ENCODE data around the gene LSM6. TPM values are rescaled to one million over a fixed set of nuclear protein-coding genes. Genes with fewer than 3 reads are reported as not detected.
A peak's percentile ranks its signal among the peaks of the same experiment; 100 is the strongest.

LSM6 gene
- total and polyA plus RNA-seq, 4 donors: 29.3 to 46.2 (median 44.1) TPM

DNA sequence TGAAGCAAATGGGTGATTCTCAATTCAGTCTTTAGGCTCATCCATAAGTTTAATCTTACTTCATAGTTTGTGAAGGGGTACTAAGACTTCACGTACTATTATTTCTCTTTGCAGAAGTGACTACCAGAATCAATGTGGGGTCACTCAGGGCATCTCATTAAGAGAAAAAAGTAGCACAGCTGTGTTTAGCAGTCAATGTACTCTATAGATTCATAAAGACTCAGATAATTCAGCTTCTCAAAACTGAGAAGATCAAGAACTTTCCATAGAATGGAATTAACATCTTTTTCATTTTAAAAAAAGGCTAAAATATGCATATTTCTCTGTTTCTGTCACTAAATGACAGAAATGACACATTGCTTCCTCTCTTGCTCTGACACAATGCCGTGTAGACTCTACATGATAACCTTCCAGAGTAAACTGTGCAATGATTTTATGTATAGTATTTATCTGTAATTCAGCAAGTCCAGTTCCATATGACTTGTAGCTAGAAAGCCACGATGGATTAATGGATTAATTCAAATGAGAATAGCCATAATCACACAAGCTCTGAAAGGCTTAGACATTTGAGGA lies 20.3 kb upstream of the LSM6 start:
- H3K27ac ChIP-seq (ENCODE audit: low read depth, low read length): no peak overlapping the region
- no peaks in the 10 kb centered on the region for H3K4me1 ChIP-seq (ENCODE audit: control insufficient read depth, insufficient read depth, low read length)
- DNase-seq (ENCODE audit: low read depth in 4 of 6, low spot score in 6 of 6): no peak
- no peaks in the 10 kb centered on the region for H3K36me3 ChIP-seq (ENCODE audit: control insufficient read depth, insufficient read depth, low read length)
- WGBS (ENCODE audit: insufficient coverage): no CpG with 5 or more reads among the region's 3 CpGs
- H3K27me3 ChIP-seq (ENCODE audit: control insufficient read depth, insufficient read depth, low read length): no peaks in the 10 kb centered on the region
- H3K9me3 ChIP-seq (ENCODE audit: control insufficient read depth, insufficient read depth, low read length): no peaks in the 10 kb centered on the region
- H3K4me3 ChIP-seq (ENCODE audit: low read depth, low read length): no peak overlapping the region

DNA sequence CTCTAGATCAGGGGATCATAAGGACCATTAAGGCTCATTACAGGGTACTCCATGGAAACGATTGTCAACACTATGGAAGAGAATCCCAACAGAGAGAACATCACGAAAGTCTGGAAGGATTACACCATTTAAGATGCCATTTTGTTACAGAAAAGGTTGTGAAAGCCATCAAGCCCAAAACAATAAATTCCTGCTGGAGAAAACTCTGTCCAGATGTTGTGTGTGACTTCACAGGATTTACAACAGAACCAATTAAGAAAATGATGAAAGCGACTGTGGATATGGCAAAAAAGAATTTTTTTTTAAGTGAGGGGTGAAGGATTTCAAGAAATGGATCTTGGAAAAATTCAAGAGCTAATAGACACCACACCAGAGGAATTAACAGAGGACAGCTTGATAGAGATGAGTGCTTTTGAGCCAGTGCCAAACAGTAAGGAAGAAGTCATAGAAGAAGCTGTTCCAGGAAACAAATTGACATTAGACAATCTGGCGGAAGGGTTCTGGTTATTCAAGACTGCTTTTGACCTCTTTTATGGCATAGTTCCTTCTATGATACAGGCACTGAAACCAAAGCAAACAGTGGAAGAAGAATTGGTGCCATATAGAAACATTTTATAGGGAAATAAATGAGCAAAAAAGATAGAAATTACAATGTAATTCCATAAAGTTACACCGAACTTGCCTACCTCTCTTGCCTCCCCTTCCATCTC lies 17.3 kb upstream of the LSM6 start:
- WGBS (ENCODE audit: insufficient coverage): no CpG with 5 or more reads among the region's 5 CpGs
- H3K27ac ChIP-seq (ENCODE audit: low read depth, low read length): no peak overlapping the region
- H3K4me3 ChIP-seq (ENCODE audit: low read depth, low read length): no peak overlapping the region
- H3K9me3 ChIP-seq (ENCODE audit: control insufficient read depth, insufficient read depth, low read length): peaks cover 2% of the 10 kb centered on the region
- DNase-seq (ENCODE audit: low read depth in 4 of 6, low spot score in 6 of 6): no peak
- no peaks in the 10 kb centered on the region for H3K36me3 ChIP-seq (ENCODE audit: control insufficient read depth, insufficient read depth, low read length)
- H3K4me1 ChIP-seq (ENCODE audit: control insufficient read depth, insufficient read depth, low read length): no peaks in the 10 kb centered on the region
- H3K27me3 ChIP-seq (ENCODE audit: control insufficient read depth, insufficient read depth, low read length): no peaks in the 10 kb centered on the region

DNA sequence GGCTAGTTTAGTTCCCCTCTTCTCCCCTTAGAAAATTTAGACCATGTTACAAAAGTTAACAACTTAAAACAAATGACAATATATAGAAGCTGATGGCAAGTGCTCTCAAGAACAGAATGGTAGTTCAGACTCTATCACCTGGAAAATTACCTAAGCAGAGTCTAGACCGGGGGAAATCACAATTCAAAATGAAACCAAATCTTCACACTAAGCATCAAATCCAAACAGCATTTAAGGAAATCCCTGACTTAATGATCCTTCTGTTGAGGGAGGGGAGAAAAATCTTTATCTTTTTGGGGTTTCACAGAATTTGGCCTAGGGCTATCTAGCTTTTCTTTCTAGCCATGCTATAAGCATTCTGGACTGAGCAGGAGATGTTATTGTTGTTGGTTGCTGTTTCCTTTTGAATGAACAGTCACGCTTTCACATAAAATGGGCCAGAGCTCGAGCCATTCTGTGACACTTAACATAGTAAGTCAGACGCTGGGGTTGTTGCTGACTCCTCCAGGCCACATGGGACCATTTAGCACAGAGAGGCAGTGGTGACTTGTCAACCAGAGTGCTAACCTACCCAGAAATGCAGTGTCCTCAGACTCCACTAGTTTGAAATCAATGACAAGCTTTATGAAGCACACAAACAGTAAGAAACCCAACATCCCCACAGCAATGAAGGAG lies 16.0 kb upstream of the LSM6 start:
- Histone ChIP-seq H3K4me3 (ENCODE audit: low read depth, low read length) (no peak overlapping the region), H3K36me3 (ENCODE audit: control insufficient read depth, insufficient read depth, low read length) (no peaks in the 10 kb centered on the region), H3K4me1 (ENCODE audit: control insufficient read depth, insufficient read depth, low read length) (no peaks in the 10 kb centered on the region), H3K9me3 (ENCODE audit: control insufficient read depth, insufficient read depth, low read length) (peaks cover 2% of the 10 kb centered on the region), H3K27ac (ENCODE audit: low read depth, low read length) (no peak overlapping the region), H3K27me3 (ENCODE audit: control insufficient read depth, insufficient read depth, low read length) (no peaks in the 10 kb centered on the region)
- WGBS (ENCODE audit: insufficient coverage): 42% methylated on average over 3 of the region's 4 CpGs
- peak in 1 of 6 donors; percentile 30 for DNase-seq (ENCODE audit: low read depth in 4 of 6, low spot score in 6 of 6)

DNA sequence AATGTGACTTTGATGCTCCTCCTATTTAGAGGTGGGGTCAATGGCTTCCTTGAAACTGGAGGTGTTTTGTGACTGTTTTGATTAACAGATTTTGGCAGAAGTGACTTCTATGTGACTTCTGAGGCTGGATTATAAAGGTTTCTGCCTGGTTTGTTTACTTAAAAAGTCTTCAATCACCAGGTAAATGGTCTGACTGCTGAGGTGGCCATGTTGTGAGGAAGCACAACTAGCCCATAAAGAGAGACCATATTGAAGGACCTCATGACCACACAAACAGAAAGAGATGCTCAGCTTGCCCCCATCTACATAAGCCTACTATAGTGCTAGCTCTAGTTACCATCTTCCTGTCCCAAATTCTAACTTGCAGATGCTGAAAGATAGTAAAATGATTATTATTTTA lies 14.3 kb upstream of the LSM6 start:
- no peaks in the 10 kb centered on the region for H3K36me3 ChIP-seq (ENCODE audit: control insufficient read depth, insufficient read depth, low read length)
- peaks cover 2% of the 10 kb centered on the region for H3K9me3 ChIP-seq (ENCODE audit: control insufficient read depth, insufficient read depth, low read length)
- no peak overlapping the region for H3K4me3 ChIP-seq (ENCODE audit: low read depth, low read length)
- no peak overlapping the region for H3K27ac ChIP-seq (ENCODE audit: low read depth, low read length)
- no peaks in the 10 kb centered on the region for H3K27me3 ChIP-seq (ENCODE audit: control insufficient read depth, insufficient read depth, low read length)
- H3K4me1 ChIP-seq (ENCODE audit: control insufficient read depth, insufficient read depth, low read length): no peaks in the 10 kb centered on the region
- DNase-seq (ENCODE audit: low read depth in 4 of 6, low spot score in 6 of 6): no peak

DNA sequence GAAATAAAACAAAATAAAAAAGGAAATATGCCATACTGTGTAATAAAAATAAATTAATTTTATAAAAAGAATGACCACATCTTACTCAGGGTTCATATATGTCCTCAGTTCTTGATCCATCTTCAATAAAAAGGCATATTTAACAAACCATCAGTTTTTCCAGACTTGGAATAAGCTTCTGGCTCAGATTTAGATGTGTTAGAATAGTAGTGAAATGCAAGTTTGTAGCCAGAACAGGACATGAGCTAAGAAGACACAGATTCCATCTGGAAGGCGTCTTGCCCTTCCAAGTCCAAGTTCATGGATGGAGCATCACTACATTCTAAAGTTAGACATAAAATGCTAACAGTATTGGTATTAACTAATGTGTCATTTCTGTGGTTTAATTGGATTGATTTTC lies 10.3 kb upstream of the LSM6 start:
- no peaks in the 10 kb centered on the region for H3K4me1 ChIP-seq (ENCODE audit: control insufficient read depth, insufficient read depth, low read length)
- no CpG with 5 or more reads among the region's 1 CpG for WGBS (ENCODE audit: insufficient coverage)
- H3K27ac ChIP-seq (ENCODE audit: low read depth, low read length): no peak overlapping the region
- peaks cover 2% of the 10 kb centered on the region for H3K9me3 ChIP-seq (ENCODE audit: control insufficient read depth, insufficient read depth, low read length)
- no peaks in the 10 kb centered on the region for H3K36me3 ChIP-seq (ENCODE audit: control insufficient read depth, insufficient read depth, low read length)
- H3K27me3 ChIP-seq (ENCODE audit: control insufficient read depth, insufficient read depth, low read length): no peaks in the 10 kb centered on the region
- no peak overlapping the region for H3K4me3 ChIP-seq (ENCODE audit: low read depth, low read length)
- DNase-seq (ENCODE audit: low read depth in 4 of 6, low spot score in 6 of 6): no peak

GRCh38 chr4:146165840-146166239 lies 9.7 kb upstream of the LSM6 start:
- DNase-seq (ENCODE audit: low read depth in 4 of 6, low spot score in 6 of 6): no peak
- H3K36me3 ChIP-seq (ENCODE audit: control insufficient read depth, insufficient read depth, low read length): no peaks in the 10 kb centered on the region
- H3K9me3 ChIP-seq (ENCODE audit: control insufficient read depth, insufficient read depth, low read length): peaks cover 2% of the 10 kb centered on the region
- no peaks in the 10 kb centered on the region for H3K4me1 ChIP-seq (ENCODE audit: control insufficient read depth, insufficient read depth, low read length)
- no peak overlapping the region for H3K27ac ChIP-seq (ENCODE audit: low read depth, low read length)
- H3K4me3 ChIP-seq (ENCODE audit: low read depth, low read length): no peak overlapping the region
- H3K27me3 ChIP-seq (ENCODE audit: control insufficient read depth, insufficient read depth, low read length): no peaks in the 10 kb centered on the region

DNA sequence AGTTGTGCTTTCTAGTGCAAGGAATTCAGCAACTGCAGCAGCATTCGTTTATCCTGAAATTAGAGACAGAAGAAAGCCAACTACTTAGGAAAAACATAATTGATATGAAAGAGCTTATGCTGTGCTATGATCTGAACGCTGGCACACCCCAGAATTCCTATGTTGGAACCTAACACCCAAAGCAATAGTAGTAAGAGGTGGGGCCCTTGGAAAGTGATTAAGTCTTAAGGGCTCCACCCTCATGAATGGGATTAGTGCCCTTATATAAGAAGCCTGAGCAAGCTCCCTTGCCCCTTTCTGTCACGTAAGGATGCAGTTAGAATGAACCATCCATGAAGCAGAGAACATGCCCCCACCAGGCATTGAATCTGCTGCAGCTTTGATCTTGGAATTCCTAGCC lies 5.4 kb upstream of the LSM6 start:
- Histone ChIP-seq H3K4me1 (ENCODE audit: control insufficient read depth, insufficient read depth, low read length) (no peaks in the 10 kb centered on the region), H3K27me3 (ENCODE audit: control insufficient read depth, insufficient read depth, low read length) (no peaks in the 10 kb centered on the region), H3K27ac (ENCODE audit: low read depth, low read length) (no peak overlapping the region), H3K4me3 (ENCODE audit: low read depth, low read length) (no peak overlapping the region), H3K36me3 (ENCODE audit: control insufficient read depth, insufficient read depth, low read length) (no peaks in the 10 kb centered on the region), H3K9me3 (ENCODE audit: control insufficient read depth, insufficient read depth, low read length) (no peaks in the 10 kb centered on the region)
- 100% methylated on average over 1 of the region's 3 CpGs for WGBS (ENCODE audit: insufficient coverage)
- no peak for DNase-seq (ENCODE audit: low read depth in 4 of 6, low spot score in 6 of 6)

- no peaks in the 10 kb centered on the region for H3K9me3 ChIP-seq (ENCODE audit: control insufficient read depth, insufficient read depth, low read length)
- WGBS (ENCODE audit: insufficient coverage): 63% methylated on average over 2 of the region's 2 CpGs
- no peak overlapping the region for H3K27ac ChIP-seq (ENCODE audit: low read depth, low read length)
- no peaks in the 10 kb centered on the region for H3K27me3 ChIP-seq (ENCODE audit: control insufficient read depth, insufficient read depth, low read length)
- H3K4me1 ChIP-seq (ENCODE audit: control insufficient read depth, insufficient read depth, low read length): peaks cover 4% of the 10 kb centered on the region
- no peak for DNase-seq (ENCODE audit: low read depth in 4 of 6, low spot score in 6 of 6)
- peak overlapping the region; percentile 86 for H3K4me3 ChIP-seq (ENCODE audit: low read depth, low read length)
- H3K36me3 ChIP-seq (ENCODE audit: control insufficient read depth, insufficient read depth, low read length): no peaks in the 10 kb centered on the region
Measured at GRCh38 chr4:146176891-146177290, 1.4 kb downstream of the LSM6 start.

GRCh38 chr4:146178126-146178525 lies 2.6 kb downstream of the LSM6 start:
- H3K27me3 ChIP-seq (ENCODE audit: control insufficient read depth, insufficient read depth, low read length): no peaks in the 10 kb centered on the region
- no peak for DNase-seq (ENCODE audit: low read depth in 4 of 6, low spot score in 6 of 6)
- 84% methylated on average over 4 of the region's 8 CpGs for WGBS (ENCODE audit: insufficient coverage)
- H3K4me3 ChIP-seq (ENCODE audit: low read depth, low read length): no peak overlapping the region
- peaks cover 4% of the 10 kb centered on the region for H3K4me1 ChIP-seq (ENCODE audit: control insufficient read depth, insufficient read depth, low read length)
- no peak overlapping the region for H3K27ac ChIP-seq (ENCODE audit: low read depth, low read length)
- H3K36me3 ChIP-seq (ENCODE audit: control insufficient read depth, insufficient read depth, low read length): no peaks in the 10 kb centered on the region
- H3K9me3 ChIP-seq (ENCODE audit: control insufficient read depth, insufficient read depth, low read length): no peaks in the 10 kb centered on the region
